Prostate gland (tissue), 1 donor: ENCODE results near the gene ATP6V0D1.

Experiments
- POLR2A ChIP-seq: fragments of 450-650 bp; IDR thresholded peaks from one replicate; pipeline ENCODE4 v1.6.1; 2016; ENCODE audit warnings: antibody characterized with exemption, mild to moderate bottlenecking
- POLR2AphosphoS5 ChIP-seq: sonication (generic); formaldehyde crosslinking; IDR thresholded peaks from one replicate; pipeline ENCODE4 v1.6.1; 2017; ENCODE audit warnings: antibody characterized with exemption

GRCh38 chr16:67447508-67448076, 33.4 kb downstream of the ATP6V0D1 start:
- TF ChIP-seq POLR2AphosphoS5 (no peak), POLR2A (no peak)
